GM13977 (cell line): Measurements from ENCODE around the gene STH.

Source experiments
- DNase-seq: peaks from one replicate; pipeline ENCODE4 v3.0.0; 2012; ENCODE audit warnings: low spot score
- CTCF ChIP-seq: IDR thresholded peaks from 2 replicates; pipeline ENCODE4 v1.5.1; 2012; ENCODE audit warnings: mild to moderate bottlenecking, control low read depth; ENCODE audit not compliant: insufficient read depth; ENCODE audit errors: extremely low read depth, missing control alignments
- in situ Hi-C: fragments of 300-500 bp; cut with MboI; formaldehyde crosslinking; loops from one replicate; pipeline ENCODE4 v1.12.0; 2022; ENCODE audit warnings: low sequenced_read_pairs, low pct_unique_long_range_greater_than_20kb, mixed read lengths, inconsistent platforms; ENCODE audit not compliant: unreplicated experiment

STH gene

DNA sequence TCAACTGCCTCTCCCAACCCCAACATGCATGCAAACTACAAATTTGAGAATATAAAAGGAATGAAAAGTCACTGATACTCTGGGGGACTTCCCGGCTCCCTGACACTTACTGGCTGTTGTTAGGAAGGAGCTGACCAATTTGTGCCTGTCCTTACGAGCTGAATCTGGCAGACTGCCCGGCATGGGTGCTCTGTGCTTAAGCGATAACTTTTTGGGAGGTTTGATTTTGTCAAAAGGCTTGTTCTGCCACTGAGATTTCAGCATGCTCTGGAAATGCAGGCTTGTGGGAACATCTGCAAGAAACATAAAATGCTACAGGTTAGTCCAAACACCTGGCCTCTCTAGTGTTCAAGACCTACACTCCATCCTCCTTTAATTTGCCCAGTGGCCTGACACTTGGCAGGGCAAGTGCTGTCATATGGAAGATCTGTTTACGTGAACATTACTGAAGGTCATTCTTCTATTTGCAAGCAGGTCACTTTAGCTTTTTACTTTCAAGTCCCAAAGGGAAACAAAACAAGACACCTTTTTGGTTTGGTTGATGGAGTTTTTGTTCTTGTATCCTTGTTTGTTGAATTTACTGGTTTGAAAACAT lies 40.6 kb downstream of the STH start:
- in situ Hi-C loops: no loop called here
- TF ChIP-seq CTCF: no peak
- DNase-seq: no peak

- no peak for TF ChIP-seq CTCF
- DNase-seq: no peak
- in situ Hi-C loops: no loop called here
These were observed 43.2 kb downstream of the STH start for GRCh38 chr17:46042246-46042645.

GRCh38 chr17:46042925-46043324 lies 43.9 kb downstream of the STH start:
- in situ Hi-C loops: no loop called here
- no peak for TF ChIP-seq CTCF
- no peak for DNase-seq

DNA sequence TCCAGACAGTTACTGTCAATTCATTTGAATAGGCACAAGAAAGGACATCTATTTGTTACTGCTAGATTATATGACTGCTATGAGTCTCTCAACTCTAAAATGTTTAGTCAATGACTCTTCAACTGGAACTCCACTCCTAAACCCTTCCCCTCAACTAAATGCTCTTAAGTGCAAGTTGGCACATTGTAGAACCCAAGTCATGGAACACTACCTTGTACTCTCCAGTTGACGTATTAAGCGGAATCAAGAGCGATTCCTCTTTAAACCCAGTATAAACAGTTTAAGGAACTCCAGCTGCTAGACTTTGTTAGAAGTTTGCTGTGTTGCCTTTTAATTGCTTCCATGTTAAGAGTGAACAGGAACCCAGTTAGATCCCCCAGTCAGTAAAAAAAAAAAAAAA lies 44.6 kb downstream of the STH start:
- no peak for DNase-seq
- no peak for TF ChIP-seq CTCF
- in situ Hi-C loops: no loop called here

- DNase-seq: no peak
- in situ Hi-C loops: no loop called here
- peak; percentile 72 for TF ChIP-seq CTCF
These were observed 45.4 kb downstream of the STH start for GRCh38 chr17:46044286-46044928.

GRCh38 chr17:46044989-46045388 lies 45.9 kb downstream of the STH start:
- no peak for DNase-seq
- in situ Hi-C loops: no loop called here
- TF ChIP-seq CTCF: no peak

GRCh38 chr17:46045639-46046038 lies 46.6 kb downstream of the STH start:
- no peak for DNase-seq
- no peak for TF ChIP-seq CTCF
- in situ Hi-C loops: no loop called here
